Measurements from ENCODE around the gene SAXO1.

The SAXO1 gene

DNA sequence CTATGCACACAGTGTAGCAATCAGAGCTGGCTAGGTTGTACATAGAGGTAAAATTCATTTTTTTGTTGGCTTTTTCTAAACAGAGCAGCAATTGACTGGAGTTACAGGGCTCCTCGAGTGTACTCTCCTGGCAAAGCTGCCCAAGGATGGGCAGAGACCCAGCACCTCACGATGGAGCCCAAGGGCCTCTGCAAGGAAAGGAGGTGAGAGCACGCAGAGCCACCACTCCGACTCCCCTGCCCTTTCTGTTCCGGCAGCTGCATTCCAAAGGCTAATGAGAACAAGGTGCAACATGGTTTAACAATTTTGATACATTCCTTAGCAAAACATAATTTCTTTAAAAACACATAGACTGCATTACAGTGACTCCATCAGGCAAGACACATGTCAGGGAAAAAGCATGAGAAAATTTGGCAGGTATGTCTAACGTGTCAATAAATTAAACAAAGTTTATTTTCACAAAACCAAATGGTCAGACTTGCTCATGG is 47.5 kb downstream of the SAXO1 start:
- DNase-seq (ENCODE audit: low read depth in 1 of 2, low spot score in 1 of 2): no peak
- Histone ChIP-seq H3K27me3 (ENCODE audit: insufficient read depth, poor library complexity, severe bottlenecking) (no peaks in the 10 kb centered on the region), H3K27ac (replicated peaks) (no peak overlapping the region), H3K4me3 (replicated peaks; ENCODE audit: insufficient read depth, low read length) (no peak overlapping the region)
- TF ChIP-seq GABPA (IDR thresholded peaks at IDR 0.05; ENCODE audit: low read depth): no peak
- TF ChIP-seq SPI1 (IDR thresholded peaks at IDR 0.05; ENCODE audit: borderline replicate concordance, low read depth): no peak
- TF ChIP-seq, protein P1, sequence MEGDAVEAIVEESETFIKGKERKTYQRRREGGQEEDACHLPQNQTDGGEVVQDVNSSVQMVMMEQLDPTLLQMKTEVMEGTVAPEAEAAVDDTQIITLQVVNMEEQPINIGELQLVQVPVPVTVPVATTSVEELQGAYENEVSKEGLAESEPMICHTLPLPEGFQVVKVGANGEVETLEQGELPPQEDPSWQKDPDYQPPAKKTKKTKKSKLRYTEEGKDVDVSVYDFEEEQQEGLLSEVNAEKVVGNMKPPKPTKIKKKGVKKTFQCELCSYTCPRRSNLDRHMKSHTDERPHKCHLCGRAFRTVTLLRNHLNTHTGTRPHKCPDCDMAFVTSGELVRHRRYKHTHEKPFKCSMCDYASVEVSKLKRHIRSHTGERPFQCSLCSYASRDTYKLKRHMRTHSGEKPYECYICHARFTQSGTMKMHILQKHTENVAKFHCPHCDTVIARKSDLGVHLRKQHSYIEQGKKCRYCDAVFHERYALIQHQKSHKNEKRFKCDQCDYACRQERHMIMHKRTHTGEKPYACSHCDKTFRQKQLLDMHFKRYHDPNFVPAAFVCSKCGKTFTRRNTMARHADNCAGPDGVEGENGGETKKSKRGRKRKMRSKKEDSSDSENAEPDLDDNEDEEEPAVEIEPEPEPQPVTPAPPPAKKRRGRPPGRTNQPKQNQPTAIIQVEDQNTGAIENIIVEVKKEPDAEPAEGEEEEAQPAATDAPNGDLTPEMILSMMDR (IDR thresholded peaks at IDR 0.05; ENCODE audit: insufficient read depth, low read length): no peak
- TF ChIP-seq POLR2AphosphoS5 (IDR thresholded peaks at IDR 0.05; ENCODE audit: low read depth): no peak
- TF ChIP-seq, protein P2, sequence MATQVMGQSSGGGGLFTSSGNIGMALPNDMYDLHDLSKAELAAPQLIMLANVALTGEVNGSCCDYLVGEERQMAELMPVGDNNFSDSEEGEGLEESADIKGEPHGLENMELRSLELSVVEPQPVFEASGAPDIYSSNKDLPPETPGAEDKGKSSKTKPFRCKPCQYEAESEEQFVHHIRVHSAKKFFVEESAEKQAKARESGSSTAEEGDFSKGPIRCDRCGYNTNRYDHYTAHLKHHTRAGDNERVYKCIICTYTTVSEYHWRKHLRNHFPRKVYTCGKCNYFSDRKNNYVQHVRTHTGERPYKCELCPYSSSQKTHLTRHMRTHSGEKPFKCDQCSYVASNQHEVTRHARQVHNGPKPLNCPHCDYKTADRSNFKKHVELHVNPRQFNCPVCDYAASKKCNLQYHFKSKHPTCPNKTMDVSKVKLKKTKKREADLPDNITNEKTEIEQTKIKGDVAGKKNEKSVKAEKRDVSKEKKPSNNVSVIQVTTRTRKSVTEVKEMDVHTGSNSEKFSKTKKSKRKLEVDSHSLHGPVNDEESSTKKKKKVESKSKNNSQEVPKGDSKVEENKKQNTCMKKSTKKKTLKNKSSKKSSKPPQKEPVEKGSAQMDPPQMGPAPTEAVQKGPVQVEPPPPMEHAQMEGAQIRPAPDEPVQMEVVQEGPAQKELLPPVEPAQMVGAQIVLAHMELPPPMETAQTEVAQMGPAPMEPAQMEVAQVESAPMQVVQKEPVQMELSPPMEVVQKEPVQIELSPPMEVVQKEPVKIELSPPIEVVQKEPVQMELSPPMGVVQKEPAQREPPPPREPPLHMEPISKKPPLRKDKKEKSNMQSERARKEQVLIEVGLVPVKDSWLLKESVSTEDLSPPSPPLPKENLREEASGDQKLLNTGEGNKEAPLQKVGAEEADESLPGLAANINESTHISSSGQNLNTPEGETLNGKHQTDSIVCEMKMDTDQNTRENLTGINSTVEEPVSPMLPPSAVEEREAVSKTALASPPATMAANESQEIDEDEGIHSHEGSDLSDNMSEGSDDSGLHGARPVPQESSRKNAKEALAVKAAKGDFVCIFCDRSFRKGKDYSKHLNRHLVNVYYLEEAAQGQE (IDR thresholded peaks at IDR 0.05; ENCODE audit: insufficient replicate concordance, low read depth): no peak

DNA sequence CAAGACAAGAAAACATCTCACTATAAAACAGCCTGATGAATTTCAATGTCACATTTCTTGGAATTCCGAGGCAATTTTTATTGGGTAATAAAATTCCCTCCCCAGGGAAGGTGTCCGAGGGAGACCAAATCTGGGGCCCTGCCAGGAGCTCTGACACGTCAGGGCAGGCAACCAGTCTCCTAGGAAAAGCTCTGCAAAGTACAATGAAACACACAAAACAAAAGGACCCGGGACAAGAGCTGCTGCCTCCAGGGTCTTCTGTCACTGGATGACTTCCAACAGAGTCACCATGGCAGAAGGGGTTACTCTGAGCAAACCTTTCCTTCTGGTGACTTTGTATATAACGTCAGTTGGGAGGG is 50.8 kb downstream of the SAXO1 start:
- Histone ChIP-seq H3K4me3 (replicated peaks; ENCODE audit: insufficient read depth, low read length) (no peak overlapping the region), H3K27me3 (ENCODE audit: insufficient read depth, poor library complexity, severe bottlenecking) (no peaks in the 10 kb centered on the region), H3K27ac (replicated peaks) (no peak overlapping the region)
- DNase-seq (ENCODE audit: low read depth in 1 of 2, low spot score in 1 of 2): no peak
- TF ChIP-seq SPI1 (IDR thresholded peaks at IDR 0.05; ENCODE audit: borderline replicate concordance, low read depth): no peak
- TF ChIP-seq, protein P2 (IDR thresholded peaks at IDR 0.05; ENCODE audit: insufficient replicate concordance, low read depth): no peak
- TF ChIP-seq GABPA (IDR thresholded peaks at IDR 0.05; ENCODE audit: low read depth): no peak
- TF ChIP-seq POLR2AphosphoS5 (IDR thresholded peaks at IDR 0.05; ENCODE audit: low read depth): no peak
- TF ChIP-seq, protein P1 (IDR thresholded peaks at IDR 0.05; ENCODE audit: insufficient read depth, low read length): no peak

DNA sequence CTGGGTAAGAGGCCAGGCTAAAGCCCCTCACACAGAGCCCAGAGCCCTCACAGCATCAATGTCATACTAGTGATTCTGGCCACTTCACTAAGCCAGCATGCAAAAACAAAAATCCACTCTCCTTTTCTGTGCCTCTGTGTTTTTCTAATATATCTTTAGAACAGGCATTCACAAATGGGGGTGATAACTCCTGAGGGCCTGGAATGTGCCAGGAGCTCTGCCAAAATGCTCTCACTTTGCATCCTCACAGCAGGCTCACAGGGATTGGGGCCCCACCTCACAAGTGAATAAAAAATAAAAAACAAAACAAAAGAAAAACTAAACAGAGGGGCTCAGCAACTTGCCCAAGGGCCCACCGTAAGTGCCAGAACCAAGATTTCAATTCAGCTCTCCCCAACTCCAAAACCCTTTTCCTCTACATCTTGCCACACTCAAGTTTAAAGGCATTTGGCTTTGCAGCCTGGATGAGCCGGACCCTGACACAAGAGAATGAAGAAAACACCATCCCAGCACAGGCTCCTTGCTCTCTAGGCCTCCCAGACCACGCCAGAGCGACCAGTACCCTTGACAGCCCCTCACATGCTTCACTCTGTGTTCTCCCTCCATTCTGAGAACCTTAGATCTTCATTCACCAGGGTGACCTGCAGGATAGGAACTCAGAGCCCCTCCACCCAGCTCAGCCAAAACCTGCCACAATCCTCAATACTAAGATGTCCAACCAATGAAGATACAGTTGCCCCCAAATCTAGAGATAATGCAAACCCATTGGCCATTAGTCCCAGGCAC is 51.3 kb downstream of the SAXO1 start:
- Histone ChIP-seq H3K4me3 (replicated peaks; ENCODE audit: insufficient read depth, low read length) (no peak overlapping the region), H3K27me3 (ENCODE audit: insufficient read depth, poor library complexity, severe bottlenecking) (no peaks in the 10 kb centered on the region), H3K27ac (replicated peaks) (no peak overlapping the region)
- DNase-seq (ENCODE audit: low read depth in 1 of 2, low spot score in 1 of 2): no peak
- TF ChIP-seq, protein P1 (IDR thresholded peaks at IDR 0.05; ENCODE audit: insufficient read depth, low read length): no peak
- TF ChIP-seq GABPA (IDR thresholded peaks at IDR 0.05; ENCODE audit: low read depth) (no peak), SPI1 (IDR thresholded peaks at IDR 0.05; ENCODE audit: borderline replicate concordance, low read depth) (no peak), POLR2AphosphoS5 (IDR thresholded peaks at IDR 0.05; ENCODE audit: low read depth) (no peak)
- TF ChIP-seq, protein P2 (IDR thresholded peaks at IDR 0.05; ENCODE audit: insufficient replicate concordance, low read depth): no peak

Measured in HL-60 (cell line).